NT2/D1 (cell line): Measurements from ENCODE around the gene AQP2.

Source experiments
- SUZ12 ChIP-seq: IDR thresholded peaks from 2 replicates; pipeline ENCODE4 v1.6.1; 2011; ENCODE audit not compliant: insufficient read length, insufficient read depth; ENCODE audit errors: extremely low read depth
- YY1 ChIP-seq: IDR thresholded peaks from 2 replicates; pipeline ENCODE4 v1.6.1; 2011; ENCODE audit not compliant: insufficient read length, insufficient read depth

- TF ChIP-seq SUZ12, result no peak
- TF ChIP-seq YY1, result no peak
Measured at GRCh38 chr12:49921936-49922335, 28.6 kb upstream of the AQP2 start.
